OCI-LY3 (cell line): ENCODE results near the gene CCDC106.

Experiments
- EZH2phosphoT487 ChIP-seq: fragments of 200-600 bp; shearing (Covaris generic); IDR thresholded peaks from 2 replicates; pipeline ENCODE4 v1.6.1; 2018; ENCODE audit warnings: antibody characterized with exemption, mixed run types, low read depth
- TF ChIP-seq, protein P1 (sequence below): fragments of 200-600, 300-600 bp; sonication (generic); IDR thresholded peaks from 2 replicates; pipeline ENCODE4 v1.5.1; 2014; ENCODE audit warnings: antibody characterized with exemption, low read length, low read depth

DNA sequence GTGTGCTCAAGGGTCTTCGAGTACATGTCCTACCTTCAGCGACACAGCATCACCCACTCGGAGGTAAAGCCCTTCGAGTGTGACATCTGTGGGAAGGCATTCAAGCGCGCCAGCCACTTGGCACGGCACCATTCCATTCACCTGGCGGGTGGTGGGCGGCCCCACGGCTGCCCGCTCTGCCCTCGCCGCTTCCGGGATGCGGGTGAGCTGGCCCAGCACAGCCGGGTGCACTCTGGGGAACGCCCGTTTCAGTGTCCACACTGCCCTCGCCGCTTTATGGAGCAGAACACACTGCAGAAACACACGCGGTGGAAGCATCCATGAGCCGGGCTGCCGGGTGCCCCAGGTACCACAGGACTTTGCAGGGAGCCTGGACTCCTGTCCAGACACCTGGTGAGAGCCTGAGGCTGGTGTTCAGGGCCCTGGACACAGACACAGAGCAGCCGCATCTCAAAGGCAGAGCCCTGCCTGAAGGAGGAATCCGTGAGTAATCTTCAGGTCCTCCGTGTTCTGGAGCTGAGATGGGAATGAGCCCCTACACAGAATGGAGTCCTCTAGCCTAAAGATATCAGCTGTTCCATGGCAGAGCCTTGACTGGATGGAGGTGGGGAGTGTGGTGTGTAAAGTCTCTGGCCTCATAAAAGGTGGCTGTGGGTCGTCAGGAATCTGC lies 3.0 kb upstream of the CCDC106 start:
- TF ChIP-seq, protein P1, sequence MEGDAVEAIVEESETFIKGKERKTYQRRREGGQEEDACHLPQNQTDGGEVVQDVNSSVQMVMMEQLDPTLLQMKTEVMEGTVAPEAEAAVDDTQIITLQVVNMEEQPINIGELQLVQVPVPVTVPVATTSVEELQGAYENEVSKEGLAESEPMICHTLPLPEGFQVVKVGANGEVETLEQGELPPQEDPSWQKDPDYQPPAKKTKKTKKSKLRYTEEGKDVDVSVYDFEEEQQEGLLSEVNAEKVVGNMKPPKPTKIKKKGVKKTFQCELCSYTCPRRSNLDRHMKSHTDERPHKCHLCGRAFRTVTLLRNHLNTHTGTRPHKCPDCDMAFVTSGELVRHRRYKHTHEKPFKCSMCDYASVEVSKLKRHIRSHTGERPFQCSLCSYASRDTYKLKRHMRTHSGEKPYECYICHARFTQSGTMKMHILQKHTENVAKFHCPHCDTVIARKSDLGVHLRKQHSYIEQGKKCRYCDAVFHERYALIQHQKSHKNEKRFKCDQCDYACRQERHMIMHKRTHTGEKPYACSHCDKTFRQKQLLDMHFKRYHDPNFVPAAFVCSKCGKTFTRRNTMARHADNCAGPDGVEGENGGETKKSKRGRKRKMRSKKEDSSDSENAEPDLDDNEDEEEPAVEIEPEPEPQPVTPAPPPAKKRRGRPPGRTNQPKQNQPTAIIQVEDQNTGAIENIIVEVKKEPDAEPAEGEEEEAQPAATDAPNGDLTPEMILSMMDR = no peak
- TF ChIP-seq EZH2phosphoT487 = no peak
